A549 (cell line): ENCODE results near the gene TNFSF13B. TPM values are rescaled to one million over a fixed set of nuclear protein-coding genes. Genes with fewer than 3 reads are reported as not detected.

Source experiments
- ATAC-seq, 2 experiments: fragments of 200-7000 bp in 1 of 2; fragments of >200 bp in 1 of 2; cut with Nextera tagmentation in 1 of 2; cut with Tn5 transposase in 1 of 2; 3 replicates each; pipeline versions ENCODE4 v1.8.0 to v1.9.1; 2018 to 2020; ENCODE audit warnings: mild to moderate bottlenecking in 1 of 2, moderate library complexity in 1 of 2
- CTCF ChIA-PET: fragments of 300-600 bp; sonication (Branson Sonifier 250); formaldehyde crosslinking; extraction: SDS; loops from one replicate; lab custom pipeline; 2021; ENCODE audit warnings: antibody characterized with exemption, inconsistent platforms; lab: Yijun Ruan, JAX
- POLR2A ChIA-PET: fragments of 350-600 bp; formaldehyde crosslinking; extraction: SDS; loops from one replicate; lab custom pipeline; 2021; ENCODE audit warnings: antibody characterized with exemption, inconsistent platforms; lab: Yijun Ruan, JAX
- DNase-seq, 2 experiments: peaks; one replicate each; pipeline versions ENCODE4 v3.0.0 to v3.0.0-alpha.2; 2011 to 2016; ENCODE audit warnings: low read depth in 1 of 2, low spot score in 1 of 2
- FAIRE-seq: peaks from 2 replicates; lab custom pipeline; 2011; peaks lifted over from hg19 to GRCh38; lab: Jason Lieb, UNC
- H3K27ac ChIP-seq, 2 experiments: fragments of >200 bp; sonication (Bioruptor Twin); formaldehyde crosslinking; 3 replicates each; pipeline ENCODE4 v1.5.1; 2016 to 2017
- H3K4me1 ChIP-seq: fragments of >200 bp; sonication (Bioruptor Twin); formaldehyde crosslinking; 3 replicates; pipeline ENCODE4 v1.6.1; 2016
- H3K4me2 ChIP-seq: fragments of >200 bp; sonication (Bioruptor Twin); formaldehyde crosslinking; 3 replicates; pipeline ENCODE4 v1.6.1; 2016
- H3K4me3 ChIP-seq: fragments of >200 bp; sonication (Bioruptor Twin); formaldehyde crosslinking; 3 replicates; pipeline ENCODE4 v1.5.1; 2016
- H3K9me3 ChIP-seq: fragments of >200 bp; sonication (Bioruptor Twin); formaldehyde crosslinking; 3 replicates; pipeline ENCODE4 v1.6.1; 2016
- CBX2 ChIP-seq: fragments of 200-600 bp; sonication (generic); IDR thresholded peaks from 2 replicates; pipeline ENCODE4 v1.6.1; 2016; ENCODE audit warnings: low read depth, mild to moderate bottlenecking, borderline replicate concordance
- CBX8 ChIP-seq: fragments of 200-600 bp; sonication (generic); IDR thresholded peaks from 2 replicates; pipeline ENCODE4 v1.6.1; 2016
- CHD2 ChIP-seq: fragments of 150-350 bp; IDR thresholded peaks from 2 replicates; pipeline ENCODE4 v1.6.1; 2014; ENCODE audit warnings: low read length; ENCODE audit not compliant: partially characterized antibody
- CHD4 ChIP-seq: fragments of 200-600 bp; sonication (generic); IDR thresholded peaks from 2 replicates; pipeline ENCODE4 v1.6.1; 2016; ENCODE audit warnings: antibody characterized with exemption, mild to moderate bottlenecking, borderline replicate concordance
- ESRRA ChIP-seq: fragments of 150-350 bp; IDR thresholded peaks from 2 replicates; pipeline ENCODE4 v1.6.1; 2014; ENCODE audit warnings: mild to moderate bottlenecking, low read length, borderline replicate concordance
- FOSB ChIP-seq: fragments of 250-450 bp; sonication (Bioruptor Pico); IDR thresholded peaks from 2 replicates; pipeline ENCODE4 v1.5.0; 2020; ENCODE audit warnings: mild to moderate bottlenecking, moderate library complexity
- FOSL2 ChIP-seq, 2 experiments: fragments of 450-650 bp in 1 of 2; fragments of >200 bp in 1 of 2; sonication (Bioruptor Twin) in 1 of 2; formaldehyde crosslinking; IDR thresholded peaks; 2 replicates each; pipeline versions ENCODE4 v1.5.0 to v1.6.1; 2016 to 2020; ENCODE audit warnings: mild to moderate bottlenecking in 1 of 2, moderate library complexity in 1 of 2
- GATA3 ChIP-seq: IDR thresholded peaks from 2 replicates; pipeline ENCODE4 v1.6.1; 2012; ENCODE audit warnings: borderline replicate concordance
- HDAC2 ChIP-seq: fragments of 200-600 bp; sonication (generic); IDR thresholded peaks from 2 replicates; pipeline ENCODE4 v1.6.1; 2016
- KDM5A ChIP-seq: fragments of 200-600 bp; sonication (generic); IDR thresholded peaks from 2 replicates; pipeline ENCODE4 v1.6.1; 2016; ENCODE audit warnings: antibody characterized with exemption, mild to moderate bottlenecking
- NFE2L2 ChIP-seq: fragments of 150-350 bp; conservative IDR thresholded peaks from 2 replicates; pipeline ENCODE4 v1.6.1; 2014; ENCODE audit warnings: low read length
- NPAS2 ChIP-seq: fragments of 250-450 bp; sonication (Bioruptor Pico); IDR thresholded peaks from 2 replicates; pipeline ENCODE4 v1.8.0; 2022; ENCODE audit warnings: mild to moderate bottlenecking, moderate library complexity, borderline replicate concordance
- PHF8 ChIP-seq: fragments of 200-600 bp; sonication (generic); IDR thresholded peaks from 2 replicates; pipeline ENCODE4 v1.6.1; 2016; ENCODE audit warnings: low read depth, mild to moderate bottlenecking, antibody characterized with exemption, moderate library complexity, borderline replicate concordance
- POLR2A ChIP-seq: IDR thresholded peaks from 2 replicates; pipeline ENCODE4 v1.6.1; 2012; ENCODE audit warnings: mild to moderate bottlenecking, low read length
- RNF2 ChIP-seq: fragments of 200-600 bp; sonication (generic); IDR thresholded peaks from 2 replicates; pipeline ENCODE4 v1.6.1; 2016; ENCODE audit warnings: low read depth, mild to moderate bottlenecking, antibody characterized with exemption, moderate library complexity, borderline replicate concordance
- SREBF2 ChIP-seq: fragments of 450-650 bp; IDR thresholded peaks from 2 replicates; pipeline ENCODE4 v1.6.1; 2014; ENCODE audit warnings: mild to moderate bottlenecking, moderate library complexity
- ZC3H11A ChIP-seq: fragments of 450-650 bp; IDR thresholded peaks from 2 replicates; pipeline ENCODE4 v1.6.1; 2014; ENCODE audit warnings: antibody characterized with exemption, mild to moderate bottlenecking
- ZNF302 ChIP-seq: fragments of 250-450 bp; sonication (Bioruptor Pico); IDR thresholded peaks from 2 replicates; pipeline ENCODE4 v1.9.0; 2021; ENCODE audit warnings: inconsistent platforms, mild to moderate bottlenecking, moderate library complexity
- WGBS: methylation state at CpG from one replicate; pipeline ENCODE4 v1.1.6; 2017; ENCODE audit errors: missing lambda C conversion rate; 5-methylcytosine and 5-hydroxymethylcytosine counted together
- polyA plus RNA-seq, 4 experiments: library from polyadenylated mRNA; depleted of rRNA in 3 of 4; stranded (reverse); fragments of >200 nt; fragmentation: RNase III in 1 of 4; extraction: RNeasy Plus Mini Kit Qiagen cat#74134 plus additional on column Dnase treatment in 1 of 4; gene quantifications; 2 replicates in 3 of 4; 3 replicates in 1 of 4; pipeline ENCODE4 v1.2.3, GENCODE V29; 2011 to 2017
- TF ChIP-seq, protein P1 (sequence below): fragments of 250-450 bp; sonication (Bioruptor Pico); IDR thresholded peaks from 2 replicates; pipeline ENCODE4 v1.5.0; 2020; ENCODE audit warnings: low read depth, mild to moderate bottlenecking, moderate library complexity
- TF ChIP-seq, protein P2 (sequence below): IDR thresholded peaks from 2 replicates; pipeline ENCODE4 v1.6.1; 2012

The TNFSF13B gene
- polyA plus RNA-seq, 2 of the 4 experiments (the other 2 are of a cell fraction) = 0.13 to 0.22 TPM

DNA sequence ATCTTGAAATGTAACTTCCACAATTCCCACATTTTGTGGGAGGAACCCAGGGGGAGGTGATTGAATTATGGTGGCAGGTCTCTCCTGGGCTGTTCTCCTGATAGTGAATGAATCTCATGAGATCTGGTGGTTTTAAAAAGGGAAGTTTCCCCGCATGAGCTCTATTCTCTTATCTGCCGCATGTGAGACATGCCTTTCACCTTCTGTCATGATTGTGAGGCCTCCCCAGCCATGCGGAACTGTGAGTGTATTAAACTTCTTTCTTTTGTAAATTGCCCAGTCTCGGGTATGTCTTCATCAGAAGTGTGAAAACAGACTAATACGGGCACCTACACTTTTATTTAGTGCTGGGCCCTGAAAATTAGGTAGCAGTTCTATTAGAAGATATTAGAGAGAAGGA is 45.8 kb downstream of the TNFSF13B start:
- 50% methylated on average over 5 of the region's 5 CpGs for WGBS
- TF ChIP-seq ESRRA (no peak), POLR2A (no peak), CBX8 (no peak), ZC3H11A (no peak), HDAC2 (no peak), ZNF302 (CRISPR knock-in tag) (no peak), SREBF2 (no peak), CHD4 (no peak), PHF8 (no peak), NPAS2 (no peak), CBX2 (no peak), RNF2 (no peak)
- no peak overlapping the region for H3K4me2 ChIP-seq
- ChIA-PET POLR2A (no interaction called here), CTCF (no interaction called here)
- no peak overlapping the region for H3K4me3 ChIP-seq
- no peaks in the 10 kb centered on the region for H3K4me1 ChIP-seq
- DNase-seq (no peak), ATAC-seq (no peak), FAIRE-seq (no peak)
- no peak overlapping the region for H3K27ac ChIP-seq
- H3K9me3 ChIP-seq = no peaks in the 10 kb centered on the region

DNA sequence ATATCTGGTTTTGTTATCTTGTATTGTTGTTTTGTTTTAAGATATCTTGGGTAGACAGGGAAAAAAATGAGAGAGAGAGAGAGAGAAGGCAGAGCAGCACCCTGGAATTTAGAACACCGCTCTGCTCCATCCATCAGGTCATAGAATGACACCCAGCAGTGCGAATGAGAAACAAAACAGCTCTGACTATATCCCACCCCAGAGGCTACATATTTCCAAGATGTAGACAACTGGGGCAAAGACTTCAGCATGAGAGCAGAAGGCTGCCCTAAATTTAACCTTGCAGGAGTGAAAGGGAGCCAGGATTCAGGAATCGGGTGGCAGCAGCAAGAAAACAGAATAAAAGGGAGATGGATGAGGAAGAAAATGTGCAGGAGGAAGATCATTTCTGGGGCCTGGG is 46.5 kb downstream of the TNFSF13B start:
- no peak overlapping the region for H3K27ac ChIP-seq
- ATAC-seq (no peak), FAIRE-seq (no peak), DNase-seq (no peak)
- no peak overlapping the region for H3K4me3 ChIP-seq
- no peaks in the 10 kb centered on the region for H3K4me1 ChIP-seq
- H3K9me3 ChIP-seq = no peaks in the 10 kb centered on the region
- H3K4me2 ChIP-seq = no peak overlapping the region
- 53% methylated on average over 3 of the region's 3 CpGs for WGBS
- TF ChIP-seq, protein P1, sequence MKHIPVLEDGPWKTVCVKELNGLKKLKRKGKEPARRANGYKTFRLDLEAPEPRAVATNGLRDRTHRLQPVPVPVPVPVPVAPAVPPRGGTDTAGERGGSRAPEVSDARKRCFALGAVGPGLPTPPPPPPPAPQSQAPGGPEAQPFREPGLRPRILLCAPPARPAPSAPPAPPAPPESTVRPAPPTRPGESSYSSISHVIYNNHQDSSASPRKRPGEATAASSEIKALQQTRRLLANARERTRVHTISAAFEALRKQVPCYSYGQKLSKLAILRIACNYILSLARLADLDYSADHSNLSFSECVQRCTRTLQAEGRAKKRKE = no peak
- TF ChIP-seq, protein P2, sequence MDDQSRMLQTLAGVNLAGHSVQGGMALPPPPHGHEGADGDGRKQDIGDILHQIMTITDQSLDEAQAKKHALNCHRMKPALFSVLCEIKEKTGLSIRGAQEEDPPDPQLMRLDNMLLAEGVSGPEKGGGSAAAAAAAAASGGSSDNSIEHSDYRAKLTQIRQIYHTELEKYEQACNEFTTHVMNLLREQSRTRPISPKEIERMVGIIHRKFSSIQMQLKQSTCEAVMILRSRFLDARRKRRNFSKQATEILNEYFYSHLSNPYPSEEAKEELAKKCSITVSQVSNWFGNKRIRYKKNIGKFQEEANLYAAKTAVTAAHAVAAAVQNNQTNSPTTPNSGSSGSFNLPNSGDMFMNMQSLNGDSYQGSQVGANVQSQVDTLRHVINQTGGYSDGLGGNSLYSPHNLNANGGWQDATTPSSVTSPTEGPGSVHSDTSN = no peak
- TF ChIP-seq NFE2L2 (no peak), KDM5A (no peak), GATA3 (no peak), PHF8 (no peak)
- ChIA-PET CTCF (no interaction called here), POLR2A (no interaction called here)

DNA sequence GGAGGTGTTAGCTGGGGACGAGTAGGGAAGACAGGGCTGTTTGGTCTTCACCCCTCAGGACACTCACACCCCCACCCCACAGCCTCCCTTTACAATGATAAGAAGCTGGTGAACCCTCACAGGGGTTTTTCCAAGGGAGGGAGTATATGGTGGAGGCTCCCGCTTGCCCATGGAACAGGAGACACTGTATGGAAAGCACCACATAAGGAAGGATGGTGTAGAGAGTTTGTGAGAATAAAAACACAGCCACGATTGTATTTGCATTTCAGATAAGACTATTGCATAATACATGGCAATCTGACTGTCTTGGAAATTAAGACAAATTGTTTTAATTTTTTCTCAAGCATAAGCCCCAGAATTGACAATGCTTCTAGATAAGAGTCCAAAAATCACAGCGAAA is 46.9 kb downstream of the TNFSF13B start:
- no peak for FAIRE-seq
- ATAC-seq = no peak
- ChIA-PET POLR2A (no interaction called here), CTCF (no interaction called here)
- H3K4me1 ChIP-seq = no peaks in the 10 kb centered on the region
- no peak overlapping the region for H3K27ac ChIP-seq
- WGBS = 44% methylated on average over 4 of the region's 4 CpGs
- no peaks in the 10 kb centered on the region for H3K9me3 ChIP-seq
- TF ChIP-seq ZC3H11A (no peak), FOSB (CRISPR knock-in tag) (no peak), CHD2 (no peak), FOSL2 (IDR thresholded peaks at IDR 0.05) (no peak), FOSL2 (CRISPR knock-in tag; IDR thresholded peaks at IDR 0.05) (no peak)
- TF ChIP-seq, protein P1 = no peak
- TF ChIP-seq, all 56 proteins: peak for 0
- H3K4me2 ChIP-seq = no peak overlapping the region
- no peak overlapping the region for H3K4me3 ChIP-seq
- no peak for DNase-seq
